MM.1S (cell line): ENCODE measurements around the gene KCNA3.

Experiments
- CTCF ChIP-seq: fragments of 300-600 bp; sonication (generic); IDR thresholded peaks from 2 replicates; pipeline ENCODE4 v1.5.1; 2016; ENCODE audit warnings: antibody characterized with exemption, low read length, mixed read lengths
- EZH2phosphoT487 ChIP-seq: fragments of 300-600 bp; sonication (generic); IDR thresholded peaks from 2 replicates; pipeline ENCODE4 v1.6.1; 2018; ENCODE audit warnings: antibody characterized with exemption, low read length

- TF ChIP-seq CTCF (no peak), EZH2phosphoT487 (no peak)
Observed at GRCh38 chr1:110638556-110638955, 36.2 kb downstream of the KCNA3 start.
